ENCODE measurements around the gene HSPBP1.

The HSPBP1 gene

GRCh38 chr19:55279770-55280643 is at the start of gene HSPBP1:
Gene HSPBP1 (minus strand): TSS chr19:55280110. CDS start chr19:55279608, 502 bp downstream.
- DNase-seq: peak; percentile 97 to 99

DNA sequence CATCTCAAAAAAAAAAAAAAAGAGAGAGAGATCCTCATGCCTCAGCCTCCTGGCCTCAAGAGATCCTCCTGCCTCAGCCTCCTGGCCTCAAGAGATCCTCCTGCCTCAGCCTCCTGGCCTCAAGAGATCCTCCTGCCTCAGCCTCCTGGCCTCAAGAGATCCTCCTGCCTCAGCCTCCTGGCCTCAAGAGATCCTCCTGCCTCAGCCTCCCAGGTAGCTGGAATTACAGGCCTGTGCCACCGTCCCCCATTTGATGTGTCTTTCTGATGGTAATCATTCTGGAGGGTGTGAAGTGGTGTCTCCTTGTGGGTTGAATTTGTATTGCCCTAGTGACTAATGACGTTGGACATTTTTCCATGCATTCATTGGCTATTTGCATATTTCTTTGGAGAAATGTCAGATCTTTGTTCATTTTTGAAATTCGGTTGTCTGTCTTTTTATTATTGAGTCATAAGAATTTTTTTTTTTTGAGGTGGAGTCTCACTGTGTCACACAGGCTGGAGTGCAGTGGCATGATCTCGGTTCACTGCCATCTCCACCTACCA is 48.9 kb upstream of the HSPBP1 start:
- peak in 1 of 2 experiments; percentile 66 for DNase-seq

DNA sequence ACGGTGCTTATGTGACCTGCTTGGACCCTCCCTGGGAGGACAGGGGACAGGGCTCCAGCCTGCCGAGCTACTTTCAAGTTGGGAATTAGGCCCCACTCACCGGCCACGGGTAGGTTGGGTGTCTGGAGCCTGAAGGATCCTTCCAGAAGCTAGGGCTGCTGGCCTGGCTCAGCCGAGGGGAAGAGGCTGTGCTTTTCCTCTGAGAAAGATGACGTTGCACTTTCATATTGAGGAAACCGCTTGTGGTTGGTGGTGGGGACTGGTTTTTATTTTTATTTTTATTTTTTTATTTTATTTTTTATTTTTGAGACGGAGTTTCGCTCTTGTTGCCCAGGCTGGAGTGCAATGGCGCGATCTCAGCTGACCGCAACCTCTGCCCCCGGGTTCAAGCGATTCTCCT is 45.3 kb upstream of the HSPBP1 start, which contains the start of gene TMEM150B:
TSS of gene TMEM150B (minus strand) at position 170 of the 400 bp plus-strand sequence. CDS start 4,305 bp downstream, outside the sequence.
- DNase-seq: no peak

DNA sequence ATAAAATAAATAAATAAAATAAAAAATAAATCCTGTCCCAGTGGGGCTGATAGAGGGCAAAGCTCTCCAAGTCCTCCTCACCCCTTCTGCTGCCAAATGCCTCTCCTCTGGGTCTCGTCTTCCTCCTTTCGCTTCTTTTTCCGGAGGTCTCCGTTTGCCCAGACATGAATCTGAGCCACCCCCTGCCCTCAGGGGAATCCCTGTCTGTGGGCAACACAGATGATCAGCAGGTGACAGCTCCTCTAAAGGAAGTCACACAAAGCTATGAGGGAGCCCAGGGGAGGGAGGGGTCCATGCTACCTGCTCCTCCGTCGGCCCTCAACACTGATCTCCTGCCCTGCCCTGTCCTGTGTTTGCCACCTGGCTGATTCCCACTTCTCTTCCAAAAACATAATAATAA is 44.8 kb upstream of the HSPBP1 start:
- no peak for DNase-seq

DNA sequence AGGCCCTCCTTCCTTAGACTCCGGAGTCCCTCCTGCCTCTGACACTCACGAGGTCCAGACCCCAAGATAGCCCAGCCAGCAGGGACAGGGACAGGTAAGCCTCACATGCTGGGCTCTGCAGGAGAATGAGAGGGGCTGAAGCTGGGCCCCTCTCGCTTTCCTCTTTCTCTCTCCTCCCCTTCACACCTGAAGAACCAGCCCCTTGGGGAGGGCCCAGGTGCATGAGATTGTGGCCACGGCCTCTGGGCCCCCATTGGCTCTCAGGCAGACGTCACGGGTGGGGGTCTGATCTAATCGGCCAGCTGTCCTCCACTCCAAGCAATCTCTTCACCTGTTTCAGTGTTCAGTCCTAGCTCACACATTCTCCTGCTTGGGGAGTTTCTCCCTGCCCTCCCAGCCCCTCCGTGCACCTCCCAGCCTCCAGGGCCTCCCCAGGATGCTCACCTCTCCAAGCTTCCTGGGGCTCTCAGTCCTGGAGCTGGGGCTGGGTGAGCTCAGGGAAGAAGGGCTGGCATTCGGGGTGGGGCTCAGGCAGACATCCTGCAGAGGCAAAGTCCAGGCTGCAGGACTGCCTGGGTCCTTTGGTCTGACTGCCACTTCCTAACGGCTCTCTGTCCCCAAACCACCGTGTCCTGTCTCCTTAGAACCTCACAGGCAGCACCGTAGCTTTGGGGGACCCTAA is 42.4 kb upstream of the HSPBP1 start:
- DNase-seq: no peak

GRCh38 chr19:55321466-55322137 is 41.7 kb upstream of the HSPBP1 start:
- no peak for DNase-seq

GRCh38 chr19:55320844-55321419 is 41.0 kb upstream of the HSPBP1 start:
- no peak for DNase-seq

GRCh38 chr19:55319785-55320184 is 39.9 kb upstream of the HSPBP1 start:
- DNase-seq: peak; percentile 37 to 92

GRCh38 chr19:55316646-55317045 is 36.7 kb upstream of the HSPBP1 start:
- no peak for DNase-seq

- no peak for DNase-seq
Observed at GRCh38 chr19:55315956-55316525, 36.1 kb upstream of the HSPBP1 start.

- DNase-seq: no peak
Observed at GRCh38 chr19:55314396-55314795, 34.5 kb upstream of the HSPBP1 start.

- no peak for DNase-seq
Observed at GRCh38 chr19:55312621-55313512, 33.0 kb upstream of the HSPBP1 start.

DNA sequence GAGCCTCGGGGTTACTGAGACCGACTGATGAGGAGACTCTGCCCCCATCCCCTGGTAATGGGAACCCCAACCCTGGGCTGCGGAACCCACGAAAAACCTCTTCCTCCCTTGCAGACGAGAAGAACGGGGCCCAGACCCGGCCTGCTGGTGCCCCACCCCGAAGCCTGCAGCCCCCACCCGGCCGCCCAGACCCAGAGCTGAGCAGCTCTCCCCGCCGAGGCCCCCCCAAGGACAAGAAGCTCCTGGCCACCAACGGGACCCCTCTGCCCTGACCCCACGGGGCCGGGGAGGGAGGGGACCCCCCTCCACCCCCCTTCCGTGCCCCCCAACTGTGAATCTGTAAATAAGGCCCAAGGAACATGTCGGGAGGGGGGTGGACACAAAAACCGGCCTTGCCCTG is 31.9 kb upstream of the HSPBP1 start:
- DNase-seq: no peak

DNA sequence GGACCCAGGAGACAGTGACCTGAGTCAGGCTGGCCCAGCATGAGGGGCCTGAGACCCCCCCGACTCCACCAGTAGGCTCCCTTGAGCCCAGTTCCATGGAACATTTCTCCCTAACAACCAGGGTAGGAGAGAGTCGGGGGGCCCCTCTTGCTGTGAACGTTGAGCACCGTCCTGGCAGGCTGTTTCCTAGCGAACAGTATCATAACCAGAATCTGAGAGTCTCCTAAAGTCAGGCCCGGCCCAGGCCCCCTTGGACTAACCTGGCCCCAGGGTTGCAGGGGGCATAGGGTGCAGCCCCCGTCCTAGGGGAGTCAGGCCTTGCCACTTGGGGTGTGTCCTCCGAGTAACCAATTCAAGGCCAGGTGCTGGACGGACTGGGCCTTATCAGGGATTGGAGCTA is 31.5 kb upstream of the HSPBP1 start:
- DNase-seq: no peak

- no peak for DNase-seq
Observed at GRCh38 chr19:55310498-55310897, 30.6 kb upstream of the HSPBP1 start.

DNA sequence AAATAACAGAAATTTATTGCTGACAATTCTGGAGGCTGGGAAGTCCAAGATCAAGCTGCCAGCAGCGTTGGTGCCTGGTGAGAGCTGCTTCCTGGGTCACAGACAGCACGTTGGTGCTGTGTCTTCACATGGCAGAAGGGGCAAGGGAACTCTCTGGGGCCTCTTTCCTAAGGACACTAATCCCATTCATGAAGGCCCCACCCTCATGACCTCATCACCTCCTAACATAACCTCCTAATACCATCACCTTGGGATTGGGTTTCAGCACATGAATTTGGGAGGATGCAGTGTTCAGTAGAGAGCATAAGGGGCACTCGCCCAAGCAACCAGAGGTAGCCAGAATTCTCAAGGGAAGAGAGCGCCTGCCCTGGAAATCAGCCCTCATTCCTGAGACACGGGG is 29.5 kb upstream of the HSPBP1 start:
- no peak for DNase-seq

GRCh38 chr19:55308281-55308680 is 28.4 kb upstream of the HSPBP1 start:
- no peak for DNase-seq

- no peak for DNase-seq
Observed at GRCh38 chr19:55306712-55307111, 26.8 kb upstream of the HSPBP1 start.

DNA sequence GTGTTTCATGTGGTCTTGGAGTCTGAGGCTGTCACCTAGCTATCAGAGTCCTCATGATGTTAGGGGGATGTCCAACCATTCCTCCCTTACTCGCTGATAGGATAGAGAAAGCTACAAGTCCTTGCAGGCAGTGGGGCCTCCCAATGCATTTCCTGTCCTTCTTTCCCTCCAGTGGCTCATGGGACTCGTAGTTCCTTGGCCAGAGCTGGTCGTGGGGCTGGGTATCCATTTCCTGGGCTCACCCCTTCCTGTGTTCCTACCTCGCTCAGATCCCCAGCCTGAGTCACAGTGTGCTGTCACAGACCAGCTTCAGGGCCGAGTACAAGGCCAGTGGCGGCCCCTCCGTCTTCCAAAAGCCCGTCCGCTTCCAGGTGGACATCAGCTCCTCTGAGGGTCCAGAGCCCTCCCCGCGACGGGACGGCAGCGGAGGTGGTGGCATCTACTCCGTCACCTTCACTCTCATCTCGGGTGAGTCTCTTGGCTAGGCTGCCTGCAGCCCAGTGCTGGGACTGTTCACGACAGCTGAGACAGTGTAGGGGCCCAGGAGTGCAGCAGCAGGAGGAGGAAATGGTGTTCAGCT is 26.2 kb upstream of the HSPBP1 start:
- DNase-seq: no peak

GRCh38 chr19:55305491-55305890 is 25.6 kb upstream of the HSPBP1 start:
- peak in 1 of 2 experiments; percentile 73 for DNase-seq

- DNase-seq: no peak
Observed at GRCh38 chr19:55304980-55305379, 25.1 kb upstream of the HSPBP1 start.
